Iris pigment epithelial cell (primary cell): Measurements from ENCODE around the gene STUB1.

ENCODE experiments used
- DNase-seq: peaks from one replicate; pipeline ENCODE4 v3.0.0-alpha.2; 2011; ENCODE audit warnings: low read depth

The STUB1 gene

DNA sequence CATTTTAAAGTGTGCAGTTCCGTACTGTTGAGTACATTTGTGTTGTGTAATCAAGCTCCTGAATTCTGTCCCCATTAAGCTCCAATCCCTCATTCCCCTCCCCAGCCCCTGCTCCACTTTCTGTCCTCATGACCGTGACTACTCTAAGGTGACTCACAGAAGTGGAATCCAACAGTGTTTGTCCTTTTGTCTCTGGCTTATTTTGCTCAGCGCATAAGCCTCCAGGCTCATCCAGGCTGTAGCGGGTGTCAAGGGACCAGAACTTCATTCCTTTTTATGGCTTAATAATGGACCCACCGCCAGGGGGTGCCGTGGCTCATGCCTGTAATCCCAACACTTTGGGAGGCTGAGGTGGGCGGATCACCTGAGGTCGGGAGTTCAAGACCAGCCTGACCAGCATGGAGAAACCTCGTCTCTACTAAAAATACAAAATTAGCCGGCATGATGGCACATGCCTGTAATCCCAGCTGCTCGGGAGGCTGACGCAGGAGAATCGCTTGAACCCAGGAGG is 32.6 kb downstream of the STUB1 start:
- peak; percentile 94 for DNase-seq

DNA sequence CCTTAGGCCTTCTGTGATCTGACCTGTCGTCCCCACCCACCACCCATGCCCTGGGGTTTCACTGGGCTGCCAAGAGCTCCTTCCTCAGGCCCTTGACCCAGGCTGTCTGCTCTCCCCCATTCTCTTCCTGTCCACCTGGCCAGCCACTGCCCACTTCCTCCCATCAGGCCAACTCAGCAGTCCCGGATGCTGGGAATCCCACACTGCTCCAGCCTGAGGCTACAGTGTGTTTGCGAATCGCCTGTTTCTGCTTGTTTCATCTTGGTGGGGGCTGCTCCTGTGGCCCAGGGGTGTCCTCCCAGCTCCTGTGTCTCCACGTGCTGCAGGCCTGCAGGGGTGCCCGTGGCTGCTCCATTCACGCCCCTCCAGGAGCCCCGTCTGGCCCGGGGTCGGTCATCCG is 33.9 kb downstream of the STUB1 start:
- no peak for DNase-seq

DNA sequence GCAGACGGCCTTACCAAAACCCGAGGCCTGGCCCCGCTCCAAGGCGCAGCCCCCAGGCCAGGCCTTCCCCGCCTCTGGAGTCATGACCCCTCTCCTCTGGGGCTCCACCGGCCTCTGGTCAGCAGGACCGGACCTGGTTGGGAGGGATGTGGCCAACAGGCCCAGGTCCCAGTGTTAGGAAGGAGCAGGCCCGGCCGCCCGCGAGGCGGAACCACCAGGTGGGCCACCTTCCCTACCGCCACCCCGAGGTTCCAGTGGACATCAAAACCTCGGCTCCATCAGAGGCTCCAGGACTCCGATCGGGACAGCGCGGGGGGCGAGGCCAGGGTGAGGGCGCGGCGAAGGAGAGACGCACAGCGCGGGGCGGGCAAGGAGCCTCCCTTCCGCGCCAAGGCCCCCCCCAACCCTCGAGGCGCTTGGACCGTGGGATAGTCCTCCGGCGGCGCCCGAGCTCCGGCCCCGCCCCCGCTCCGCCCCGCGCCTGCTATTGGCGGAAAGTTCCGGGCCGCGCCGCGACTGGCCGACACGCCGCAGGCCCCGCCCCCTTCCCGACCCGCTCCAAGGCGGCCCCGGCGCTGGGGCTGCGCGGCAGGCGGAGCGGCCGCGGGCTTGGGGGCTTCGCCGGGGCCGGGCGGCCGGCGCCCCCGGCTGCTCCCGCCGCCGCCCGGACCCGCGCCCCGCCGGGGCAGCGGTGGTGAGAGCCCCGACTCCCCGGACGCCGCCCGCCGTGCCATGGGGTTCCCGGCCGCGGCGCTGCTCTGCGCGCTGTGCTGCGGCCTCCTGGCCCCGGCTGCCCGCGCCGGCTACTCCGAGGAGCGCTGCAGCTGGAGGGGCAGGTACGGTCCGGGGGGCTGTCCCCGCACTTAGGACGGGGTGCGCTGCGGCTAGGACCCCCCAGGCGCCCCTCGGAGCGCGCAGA is 34.6 kb downstream of the STUB1 start, which contains the start of gene METRN:
TSS of gene METRN (plus strand) at position 561 of the 919 bp plus-strand sequence. CDS start at position 733, 172 bp downstream.
- DNase-seq = peak; percentile 90

DNA sequence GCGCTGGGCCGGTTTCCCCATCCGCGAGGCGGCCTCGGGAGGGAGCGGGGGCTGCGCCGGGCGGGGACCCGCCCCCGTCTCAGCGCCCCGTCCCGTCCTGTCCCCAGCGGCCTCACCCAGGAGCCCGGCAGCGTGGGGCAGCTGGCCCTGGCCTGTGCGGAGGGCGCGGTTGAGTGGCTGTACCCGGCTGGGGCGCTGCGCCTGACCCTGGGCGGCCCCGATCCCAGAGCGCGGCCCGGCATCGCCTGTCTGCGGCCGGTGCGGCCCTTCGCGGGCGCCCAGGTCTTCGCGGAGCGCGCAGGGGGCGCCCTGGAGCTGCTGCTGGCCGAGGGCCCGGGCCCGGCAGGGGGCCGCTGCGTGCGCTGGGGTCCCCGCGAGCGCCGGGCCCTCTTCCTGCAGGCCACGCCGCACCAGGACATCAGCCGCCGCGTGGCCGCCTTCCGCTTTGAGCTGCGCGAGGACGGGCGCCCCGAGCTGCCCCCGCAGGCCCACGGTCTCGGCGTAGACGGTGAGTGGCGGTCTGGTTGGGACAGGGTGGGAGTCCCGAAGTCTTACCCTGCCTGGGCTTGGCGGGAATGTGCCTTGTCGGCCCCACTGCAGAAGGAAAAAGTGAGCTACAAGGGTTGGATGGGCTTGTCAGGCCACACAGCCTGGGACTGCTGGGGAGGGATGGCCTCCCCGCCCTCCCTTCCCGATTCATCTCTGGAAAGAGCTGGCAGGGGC is 35.4 kb downstream of the STUB1 start:
- DNase-seq = no peak

DNA sequence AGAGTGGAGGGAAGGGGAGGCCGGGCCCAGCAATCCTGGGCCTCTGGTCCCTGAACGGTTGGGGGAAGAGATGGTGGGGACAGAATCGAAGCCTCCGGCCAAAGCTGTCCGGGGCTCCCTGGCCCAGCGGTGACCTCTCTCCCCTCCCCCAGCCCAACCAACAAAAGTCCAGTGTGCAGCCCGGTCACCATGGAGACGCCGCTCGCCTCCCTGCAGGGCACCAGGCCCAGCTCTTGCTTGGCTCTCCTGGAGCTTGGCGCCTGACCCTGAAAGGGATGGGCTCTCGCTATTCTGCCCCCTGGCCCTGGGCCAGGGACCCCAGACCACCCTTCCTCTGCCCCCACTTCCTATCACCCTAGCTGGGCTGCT is 36.0 kb downstream of the STUB1 start:
- peak; percentile 49 for DNase-seq

DNA sequence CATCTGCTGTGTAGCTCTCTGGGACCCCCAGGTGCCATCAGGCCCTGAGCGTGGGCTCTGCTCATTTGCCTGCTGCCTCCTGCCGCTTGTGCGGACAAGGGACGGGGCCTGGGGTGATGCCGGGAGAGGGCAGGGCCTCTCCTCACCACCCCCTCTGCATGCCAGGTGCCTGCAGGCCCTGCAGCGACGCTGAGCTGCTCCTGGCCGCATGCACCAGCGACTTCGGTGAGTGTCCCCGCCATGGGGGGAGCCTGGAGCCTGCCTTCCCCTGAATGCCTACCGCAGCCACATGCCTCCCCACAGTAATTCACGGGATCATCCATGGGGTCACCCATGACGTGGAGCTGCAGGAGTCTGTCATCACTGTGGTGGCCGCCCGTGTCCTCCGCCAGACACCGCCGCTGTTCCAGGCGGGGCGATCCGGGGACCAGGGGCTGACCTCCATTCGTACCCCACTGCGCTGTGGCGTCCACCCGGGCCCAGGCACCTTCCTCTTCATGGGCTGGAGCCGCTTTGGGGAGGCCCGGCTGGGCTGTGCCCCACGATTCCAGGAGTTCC is 36.6 kb downstream of the STUB1 start:
- DNase-seq = no peak

DNA sequence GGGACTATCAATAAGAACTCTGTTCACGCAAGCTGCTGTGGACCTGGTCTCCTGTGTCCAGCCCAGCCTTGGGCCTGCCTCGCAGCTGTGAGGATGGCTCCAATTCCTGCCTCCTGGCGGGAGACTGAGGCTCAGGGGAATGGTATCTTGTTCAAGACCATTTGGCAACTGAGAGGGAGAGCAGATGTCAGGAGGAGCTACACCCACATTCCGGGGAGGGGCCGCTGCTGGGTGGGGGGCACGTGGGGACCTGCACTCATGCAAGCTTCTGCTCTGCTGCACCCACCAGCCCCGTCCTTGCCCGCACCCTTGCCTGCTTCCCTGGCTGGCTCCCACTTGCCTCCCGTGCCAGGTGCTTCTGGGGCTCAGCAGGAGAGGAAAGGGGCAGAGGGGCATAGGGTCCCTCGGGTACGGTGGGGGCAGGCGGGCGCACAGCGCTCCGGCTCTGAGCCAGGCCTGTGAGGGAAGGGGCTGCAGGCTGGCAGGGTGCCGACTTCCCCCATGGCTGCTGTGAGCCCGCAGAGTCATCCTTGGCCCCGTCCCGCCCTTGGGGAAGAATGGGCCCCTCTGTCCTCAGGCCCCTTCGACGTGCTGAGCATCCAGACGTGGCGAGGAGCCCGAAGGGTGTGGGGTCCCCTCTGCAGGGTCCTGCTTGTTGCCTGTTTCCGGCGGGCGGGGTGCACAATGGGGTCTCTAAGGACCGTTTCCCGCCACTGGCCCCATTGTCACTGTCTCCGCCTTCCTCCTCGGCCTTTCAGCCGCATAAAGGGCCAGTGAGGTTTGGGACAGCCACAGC is 37.4 kb downstream of the STUB1 start:
- no peak for DNase-seq

DNA sequence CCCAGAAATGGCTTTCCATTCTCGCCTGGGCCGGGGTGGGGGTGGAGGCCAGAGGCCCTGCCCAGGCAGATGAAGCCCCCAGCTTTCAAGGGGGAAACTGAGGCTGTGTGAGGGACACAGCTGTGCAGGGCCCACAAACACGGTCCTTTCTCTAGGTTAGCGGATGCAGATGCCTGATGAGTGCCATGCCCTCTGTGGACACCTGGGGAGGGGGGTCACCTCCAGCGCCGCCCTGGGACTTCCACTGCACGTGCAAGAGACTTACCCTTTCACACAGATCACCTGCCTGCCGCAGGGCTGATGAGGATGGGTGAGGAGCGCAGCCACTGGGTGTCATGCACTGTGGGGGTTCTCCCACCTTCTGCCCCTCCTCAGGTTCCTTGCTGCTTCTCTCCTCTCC is 38.2 kb downstream of the STUB1 start:
- DNase-seq = no peak

DNA sequence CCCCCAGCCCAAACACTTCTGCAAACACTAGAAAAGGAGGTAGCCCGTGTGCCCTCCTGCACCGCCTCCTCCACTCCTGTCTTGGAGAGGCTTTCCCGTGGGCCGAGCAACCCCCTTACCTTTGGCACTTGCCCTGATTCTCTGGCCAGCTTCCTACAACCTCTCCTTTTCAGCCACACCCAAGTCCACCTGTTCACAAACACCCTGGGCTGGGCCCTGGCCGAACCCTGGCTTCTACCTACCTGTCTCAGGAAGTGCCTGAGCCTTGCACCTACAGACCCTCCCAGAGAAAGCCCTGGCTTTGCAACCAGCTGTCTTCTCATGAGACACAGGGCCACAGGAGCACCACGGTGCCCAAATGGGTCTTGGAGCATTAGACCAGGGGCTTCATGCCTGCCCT is 38.7 kb downstream of the STUB1 start:
- DNase-seq = no peak

DNA sequence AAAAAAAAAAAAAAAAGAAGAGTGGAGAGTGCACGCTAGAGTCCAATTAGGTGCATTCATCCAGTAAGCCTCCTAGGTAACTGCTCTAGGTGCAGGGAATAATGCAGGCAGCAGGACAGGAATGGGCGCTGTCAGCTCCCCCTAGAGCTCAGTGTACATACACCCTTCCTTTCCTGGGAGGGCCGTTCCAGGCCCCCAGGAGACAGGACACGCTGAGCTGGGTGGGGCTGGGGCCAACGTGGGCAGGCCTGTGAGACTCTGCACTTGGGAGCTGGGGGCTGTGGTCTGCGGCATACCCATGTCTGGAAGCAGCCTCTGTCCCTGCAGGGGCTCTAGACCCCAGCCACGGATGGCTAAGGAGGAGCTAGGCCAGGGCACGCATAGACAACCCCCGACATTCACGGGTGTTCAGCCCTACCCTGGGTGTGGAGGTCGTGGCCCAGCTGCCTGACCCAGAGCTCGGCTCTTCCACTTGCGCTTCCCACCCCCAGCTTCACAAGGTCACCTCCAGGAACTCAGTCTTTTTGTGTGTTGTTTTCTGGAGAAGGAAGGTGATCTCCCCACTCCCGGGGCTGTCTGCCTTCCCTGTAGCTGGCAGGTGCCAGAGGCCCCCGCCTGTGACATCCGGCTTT is 39.7 kb downstream of the STUB1 start:
- no peak for DNase-seq

DNA sequence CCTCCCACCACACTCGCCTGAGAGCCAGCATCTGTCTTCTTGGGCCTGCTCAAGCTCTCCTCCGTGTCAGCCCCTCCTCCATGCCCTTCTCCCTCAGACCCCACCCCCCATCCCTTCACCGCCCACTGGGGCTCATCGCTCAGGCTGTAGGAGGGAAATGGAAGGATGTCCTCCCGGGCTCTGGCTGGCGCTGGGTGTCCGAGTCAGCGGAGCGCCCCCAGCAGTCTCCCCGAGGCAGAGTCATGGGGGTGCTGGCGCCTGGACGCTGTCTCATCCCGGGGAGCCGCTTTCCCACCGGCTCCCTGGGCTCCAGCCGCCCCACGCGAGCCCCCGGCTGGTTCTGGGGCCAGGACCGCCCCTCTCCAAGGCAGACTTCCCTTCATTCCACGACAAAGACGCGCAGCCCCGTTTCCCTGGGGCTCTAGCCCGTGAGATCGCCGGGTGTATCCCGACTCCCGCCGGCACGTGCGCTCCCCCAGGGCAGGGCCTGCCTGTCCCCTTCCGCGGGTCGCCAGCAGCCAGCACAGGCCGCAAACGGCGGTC is 40.3 kb downstream of the STUB1 start:
- peak; percentile 62 for DNase-seq

DNA sequence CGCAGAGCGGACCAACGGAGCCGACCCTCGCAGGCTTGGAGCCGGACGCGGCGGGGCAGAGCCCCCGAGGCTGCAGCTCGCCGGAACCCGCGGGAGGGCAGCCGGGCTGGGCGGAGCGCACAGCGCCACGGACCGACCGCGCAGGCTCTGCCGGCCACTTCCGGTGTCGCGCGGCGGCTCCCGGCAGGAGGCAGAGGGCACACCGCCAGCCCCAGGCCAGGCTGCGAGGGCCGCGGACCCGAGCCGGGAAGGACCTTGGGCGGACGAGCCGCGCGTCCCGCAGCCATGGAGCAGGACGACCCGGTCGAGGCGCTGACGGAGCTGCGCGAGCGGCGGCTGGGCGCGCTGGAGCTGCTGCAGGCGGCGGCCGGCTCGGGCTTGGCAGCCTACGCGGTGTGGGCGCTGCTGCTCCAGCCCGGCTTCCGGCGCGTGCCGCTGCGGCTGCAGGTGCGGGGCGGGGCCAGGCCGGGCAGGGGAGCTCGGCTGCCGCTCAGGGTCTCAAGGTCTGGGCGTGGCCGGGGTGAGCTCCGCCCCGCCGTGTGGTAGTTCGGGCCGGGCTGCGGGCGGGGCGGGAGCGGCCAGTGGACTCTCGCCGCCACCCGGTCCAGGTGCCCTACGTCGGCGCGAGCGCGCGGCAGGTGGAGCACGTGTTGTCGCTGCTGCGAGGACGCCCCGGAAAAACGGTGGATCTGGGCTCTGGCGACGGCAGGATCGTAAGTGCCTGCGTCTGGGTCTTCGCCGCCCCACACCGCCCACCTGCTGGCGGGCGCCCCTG is 41.0 kb downstream of the STUB1 start, which contains the start of gene ANTKMT:
TSS of gene ANTKMT (plus strand) at position 157 of the 775 bp plus-strand sequence. CDS start at position 286, 129 bp downstream.
- peak; percentile 76 for DNase-seq

DNA sequence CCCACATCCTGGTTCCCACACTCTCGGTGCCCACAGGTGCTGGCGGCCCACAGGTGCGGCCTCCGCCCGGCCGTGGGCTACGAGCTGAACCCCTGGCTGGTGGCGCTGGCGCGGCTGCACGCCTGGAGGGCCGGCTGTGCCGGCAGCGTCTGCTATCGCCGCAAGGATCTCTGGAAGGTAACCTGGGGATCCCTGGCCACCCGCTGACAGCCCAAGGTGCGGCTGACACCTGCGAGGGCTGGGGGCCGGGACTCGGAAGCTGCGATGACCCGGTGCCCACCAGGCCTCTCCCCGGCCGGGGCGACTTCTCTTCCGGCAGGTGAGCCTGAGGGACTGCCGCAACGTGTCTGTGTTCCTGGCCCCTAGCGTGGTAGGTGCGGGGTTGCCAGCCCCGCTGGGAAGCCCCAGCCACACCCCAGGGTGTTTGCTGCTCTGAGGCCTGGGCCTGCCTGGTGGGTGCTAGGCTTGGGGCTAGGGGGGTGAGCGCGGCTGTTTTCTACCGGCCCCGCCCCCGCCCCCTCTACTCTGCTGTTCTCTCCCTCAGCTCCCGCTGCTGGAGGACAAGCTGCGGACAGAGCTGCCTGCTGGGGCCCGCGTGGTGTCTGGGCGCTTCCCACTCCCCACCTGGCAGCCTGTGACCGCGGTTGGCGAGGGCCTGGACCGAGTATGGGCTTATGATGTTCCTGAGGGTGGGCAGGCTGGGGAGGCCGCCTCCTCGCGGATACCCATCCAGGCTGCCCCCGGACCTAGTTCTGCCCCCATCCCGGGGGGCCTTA is 41.7 kb downstream of the STUB1 start:
- DNase-seq = no peak

DNA sequence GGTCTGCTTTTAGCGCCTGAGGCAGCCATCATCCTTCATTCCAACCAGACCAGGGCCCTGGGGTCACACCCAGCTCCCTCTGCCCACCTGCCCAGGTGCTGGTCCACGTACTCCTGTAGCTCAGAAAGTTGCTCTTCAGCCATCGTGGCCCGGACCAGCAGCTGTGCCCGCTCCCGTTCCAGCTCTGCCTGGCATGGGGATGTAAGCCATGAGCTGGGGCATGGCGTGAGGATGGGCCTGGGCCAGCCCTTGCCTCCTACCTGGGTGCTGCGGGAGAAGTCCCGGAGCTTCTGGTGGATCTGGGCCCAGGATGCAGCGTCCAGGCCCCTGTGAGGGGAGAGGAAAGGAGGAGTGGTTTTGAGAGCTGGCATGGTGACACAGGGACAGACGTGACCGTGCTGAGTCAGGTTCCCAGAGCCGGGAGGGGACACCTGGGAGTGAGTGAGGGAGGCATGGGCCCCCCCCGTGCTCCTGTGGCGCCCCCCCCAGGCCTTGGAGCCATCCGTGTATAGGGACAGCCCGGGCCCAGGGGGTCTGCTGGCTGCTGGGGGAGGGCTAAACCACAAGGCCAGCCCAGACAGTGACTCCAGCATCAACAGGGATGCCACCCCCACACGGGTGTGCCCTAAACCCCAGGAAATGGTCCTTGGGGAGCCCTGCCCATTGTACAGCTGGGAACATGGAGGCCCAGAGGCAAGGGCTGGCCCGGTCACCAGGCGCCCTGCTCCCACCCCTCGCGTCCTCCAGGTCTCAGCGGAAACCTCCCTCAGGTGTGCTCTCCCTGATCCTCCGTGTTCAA is 42.8 kb downstream of the STUB1 start:
- no peak for DNase-seq

DNA sequence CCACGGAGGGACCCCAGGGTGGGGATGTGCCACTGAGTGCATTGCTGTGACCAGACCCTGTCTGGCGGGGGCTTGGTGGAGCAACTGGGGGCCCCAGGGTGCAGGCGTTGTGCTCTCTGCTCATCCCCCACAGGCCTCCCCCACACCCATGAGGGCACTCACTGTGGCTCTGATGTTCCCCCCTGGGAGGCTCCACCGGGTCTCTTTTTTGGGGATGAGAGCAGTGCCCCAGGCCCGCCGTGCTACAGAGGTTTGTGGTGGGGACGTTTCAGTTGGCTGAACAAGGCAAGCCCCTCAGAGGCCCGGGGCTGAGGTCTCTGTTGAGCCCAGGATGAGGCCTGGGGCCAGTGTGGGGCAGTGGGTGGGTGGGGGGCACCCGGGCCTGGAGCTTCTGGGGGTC is 43.5 kb downstream of the STUB1 start:
- DNase-seq = no peak

DNA sequence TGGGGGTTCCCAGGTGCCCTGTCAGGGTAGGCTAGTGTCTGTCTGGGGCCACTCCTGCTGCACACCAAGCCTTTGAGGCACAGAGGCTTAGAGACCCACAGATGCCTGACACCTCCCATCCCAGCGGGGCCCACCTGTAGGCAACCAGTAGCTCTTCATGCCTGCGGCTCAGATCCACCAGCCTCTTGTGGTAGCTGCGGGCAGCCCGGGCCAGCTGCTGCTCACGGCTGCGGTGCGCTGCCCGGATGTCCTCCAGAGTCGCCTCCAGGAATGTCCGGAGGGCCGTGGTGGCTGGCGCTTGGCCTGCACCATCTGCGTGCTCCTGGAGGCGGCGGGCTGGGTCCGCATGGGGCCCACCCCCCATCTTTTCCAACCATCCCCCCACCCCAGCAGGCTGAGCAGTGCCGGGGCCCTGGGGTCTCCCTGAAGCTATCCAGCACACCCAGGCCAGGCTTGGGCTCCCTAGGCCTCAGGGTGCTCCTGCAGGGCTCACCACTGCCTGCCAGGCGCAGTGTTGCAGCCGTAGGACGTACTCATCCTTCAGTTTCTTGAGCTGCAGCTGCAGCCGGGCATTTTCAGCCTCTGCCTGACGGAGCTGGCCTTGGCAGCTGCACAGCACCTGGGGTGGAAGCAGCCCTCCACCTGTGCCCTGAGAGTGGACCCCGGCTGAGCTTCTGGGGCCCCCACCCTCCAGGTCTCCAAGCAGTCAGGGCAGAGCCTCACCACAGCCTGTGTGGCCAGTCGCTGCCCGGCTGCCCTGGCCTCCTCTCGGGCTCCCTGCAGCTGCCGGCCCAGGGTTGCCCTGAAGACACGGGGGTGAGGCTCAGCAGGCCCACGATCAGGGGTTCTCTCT is 44.2 kb downstream of the STUB1 start:
- no peak for DNase-seq

DNA sequence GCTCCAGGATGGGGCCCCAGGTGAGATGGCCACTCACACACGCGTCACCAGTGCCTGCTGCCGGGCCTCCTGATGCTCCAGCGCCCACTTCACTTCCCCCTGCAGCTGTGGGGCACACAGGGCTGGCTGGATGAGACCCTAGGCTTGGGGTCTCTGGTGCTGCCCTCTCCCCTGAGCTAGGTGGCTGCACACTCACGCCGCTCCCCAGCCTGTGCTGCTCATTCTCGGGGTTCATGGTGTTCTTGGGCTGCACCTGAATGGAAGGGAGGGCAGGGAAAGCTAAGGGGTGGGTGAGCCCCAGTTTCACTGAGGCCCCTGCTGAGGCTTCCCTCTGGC is 44.8 kb downstream of the STUB1 start:
- no peak for DNase-seq
